Measurements from ENCODE around the gene ADAP1. TPM values are rescaled to one million over a fixed set of nuclear protein-coding genes. Genes with fewer than 3 reads are reported as not detected.

ADAP1 gene
- total RNA-seq, 1 experiment from 2014 or later: 16.4 TPM

DNA sequence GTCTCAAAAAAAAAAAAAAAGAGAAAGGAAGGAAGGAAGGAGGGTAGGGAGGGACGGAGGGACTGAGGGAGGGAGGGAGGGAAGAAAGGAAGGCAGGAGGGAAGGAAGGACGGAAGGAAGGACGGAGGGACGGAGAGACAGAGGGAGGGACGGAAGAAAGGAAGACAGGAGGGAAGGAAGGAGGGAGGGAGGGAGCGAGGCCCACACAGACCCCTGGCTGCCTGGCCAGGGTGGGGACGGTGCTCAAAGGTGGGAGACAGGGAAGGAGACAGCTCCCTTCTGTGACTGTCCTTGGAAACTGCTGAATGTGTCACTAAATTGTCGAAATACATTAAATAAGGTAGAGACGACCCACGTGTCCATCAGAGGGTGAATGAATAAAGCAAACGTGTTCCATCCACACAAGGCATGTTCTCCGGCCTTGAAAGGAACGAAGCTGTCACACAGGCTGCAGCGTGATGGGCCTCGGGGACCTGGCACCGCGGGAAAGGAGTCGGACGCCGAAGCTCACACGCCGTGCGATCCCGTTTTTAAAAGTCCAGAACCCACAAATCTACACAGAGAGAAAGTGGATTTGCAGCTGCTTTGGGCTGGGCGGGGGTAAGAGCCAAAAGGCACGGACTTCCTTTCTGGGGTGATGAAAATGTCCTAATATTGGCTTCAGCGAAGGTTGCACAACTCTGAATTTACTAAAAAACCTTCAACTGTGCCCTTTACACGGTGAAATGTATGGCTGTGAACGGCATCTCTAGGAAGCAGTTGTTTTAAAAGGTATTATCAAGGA is 23.3 kb downstream of the ADAP1 start:
- Histone ChIP-seq H3K9me3 (ENCODE audit: low read depth, low read length, poor library complexity, severe bottlenecking) (no peaks in the 10 kb centered on the region), H3K4me1 (ENCODE audit: insufficient read depth, low read length, poor library complexity, severe bottlenecking) (no peaks in the 10 kb centered on the region), H3K4me3 (ENCODE audit: low read depth, low read length, poor library complexity, severe bottlenecking) (no peak overlapping the region), H3K27me3 (replicated peaks; ENCODE audit: insufficient read depth, low read depth, low read length, poor library complexity) (no peaks in the 10 kb centered on the region), H3K36me3 (ENCODE audit: insufficient read depth, low read length, poor library complexity, severe bottlenecking) (no peaks in the 10 kb centered on the region), H3K27ac (ENCODE audit: low read depth, low read length, poor library complexity, severe bottlenecking) (no peak overlapping the region)
- TF ChIP-seq, protein P1, sequence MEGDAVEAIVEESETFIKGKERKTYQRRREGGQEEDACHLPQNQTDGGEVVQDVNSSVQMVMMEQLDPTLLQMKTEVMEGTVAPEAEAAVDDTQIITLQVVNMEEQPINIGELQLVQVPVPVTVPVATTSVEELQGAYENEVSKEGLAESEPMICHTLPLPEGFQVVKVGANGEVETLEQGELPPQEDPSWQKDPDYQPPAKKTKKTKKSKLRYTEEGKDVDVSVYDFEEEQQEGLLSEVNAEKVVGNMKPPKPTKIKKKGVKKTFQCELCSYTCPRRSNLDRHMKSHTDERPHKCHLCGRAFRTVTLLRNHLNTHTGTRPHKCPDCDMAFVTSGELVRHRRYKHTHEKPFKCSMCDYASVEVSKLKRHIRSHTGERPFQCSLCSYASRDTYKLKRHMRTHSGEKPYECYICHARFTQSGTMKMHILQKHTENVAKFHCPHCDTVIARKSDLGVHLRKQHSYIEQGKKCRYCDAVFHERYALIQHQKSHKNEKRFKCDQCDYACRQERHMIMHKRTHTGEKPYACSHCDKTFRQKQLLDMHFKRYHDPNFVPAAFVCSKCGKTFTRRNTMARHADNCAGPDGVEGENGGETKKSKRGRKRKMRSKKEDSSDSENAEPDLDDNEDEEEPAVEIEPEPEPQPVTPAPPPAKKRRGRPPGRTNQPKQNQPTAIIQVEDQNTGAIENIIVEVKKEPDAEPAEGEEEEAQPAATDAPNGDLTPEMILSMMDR (conservative IDR thresholded peaks at IDR 0.05; ENCODE audit: low read depth, low read length): no peak
- TF ChIP-seq EZH2 (IDR thresholded peaks at IDR 0.05; ENCODE audit: borderline replicate concordance, low read depth, low read length, poor library complexity, severe bottlenecking): no peak
- ChIA-PET POLR2A (ENCODE audit: low non-redundant PET) (interaction anchor here (0.6 kb wide), 1 partner anchor 598 kb away, joined by 6 read pairs; no protein-coding TSS in a partner anchor), CTCF (no interaction called here)
- BruUV-seq (replicated peaks): no TSS peak
- no peak for DNase-seq (ENCODE audit: low spot score)
- intact Hi-C loops (cut with micrococcal nuclease; ENCODE audit: unreplicated experiment): no loop called here

DNA sequence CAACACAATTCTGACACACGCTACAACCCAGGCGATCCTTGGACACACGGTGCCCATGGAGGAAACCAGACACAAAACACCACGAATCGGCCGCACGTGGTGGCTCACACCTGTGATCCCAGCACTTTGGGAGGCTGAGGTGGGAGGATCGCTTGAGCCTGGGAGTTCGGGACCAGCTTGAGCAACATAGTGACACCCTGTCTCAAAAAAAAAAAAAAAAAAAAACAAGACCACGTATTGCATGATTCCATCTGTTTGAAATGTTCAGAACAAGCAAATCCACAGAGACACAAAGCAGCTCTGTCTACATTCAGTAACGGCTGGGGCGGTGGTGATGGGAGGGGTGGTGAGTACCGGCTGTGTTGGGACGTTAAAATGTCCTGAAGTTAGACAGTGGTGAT is 25.2 kb downstream of the ADAP1 start:
- no peaks in the 10 kb centered on the region for H3K27me3 ChIP-seq (replicated peaks; ENCODE audit: insufficient read depth, low read depth, low read length, poor library complexity)
- TF ChIP-seq EZH2 (IDR thresholded peaks at IDR 0.05; ENCODE audit: borderline replicate concordance, low read depth, low read length, poor library complexity, severe bottlenecking): no peak
- TF ChIP-seq, protein P1 (conservative IDR thresholded peaks at IDR 0.05; ENCODE audit: low read depth, low read length): no peak
- H3K36me3 ChIP-seq (ENCODE audit: insufficient read depth, low read length, poor library complexity, severe bottlenecking): no peaks in the 10 kb centered on the region
- H3K27ac ChIP-seq (ENCODE audit: low read depth, low read length, poor library complexity, severe bottlenecking): no peak overlapping the region
- no peak overlapping the region for H3K4me3 ChIP-seq (ENCODE audit: low read depth, low read length, poor library complexity, severe bottlenecking)
- intact Hi-C loops (cut with micrococcal nuclease; ENCODE audit: unreplicated experiment): no loop called here
- no peaks in the 10 kb centered on the region for H3K9me3 ChIP-seq (ENCODE audit: low read depth, low read length, poor library complexity, severe bottlenecking)
- no peak for DNase-seq (ENCODE audit: low spot score)
- no TSS peak for BruUV-seq (replicated peaks)
- H3K4me1 ChIP-seq (ENCODE audit: insufficient read depth, low read length, poor library complexity, severe bottlenecking): no peaks in the 10 kb centered on the region
- ChIA-PET POLR2A (ENCODE audit: low non-redundant PET) (no interaction called here), CTCF (interaction anchor here (0.6 kb wide), 1 partner anchor 1716 kb away, joined by 3 read pairs; no protein-coding TSS in a partner anchor)

DNA sequence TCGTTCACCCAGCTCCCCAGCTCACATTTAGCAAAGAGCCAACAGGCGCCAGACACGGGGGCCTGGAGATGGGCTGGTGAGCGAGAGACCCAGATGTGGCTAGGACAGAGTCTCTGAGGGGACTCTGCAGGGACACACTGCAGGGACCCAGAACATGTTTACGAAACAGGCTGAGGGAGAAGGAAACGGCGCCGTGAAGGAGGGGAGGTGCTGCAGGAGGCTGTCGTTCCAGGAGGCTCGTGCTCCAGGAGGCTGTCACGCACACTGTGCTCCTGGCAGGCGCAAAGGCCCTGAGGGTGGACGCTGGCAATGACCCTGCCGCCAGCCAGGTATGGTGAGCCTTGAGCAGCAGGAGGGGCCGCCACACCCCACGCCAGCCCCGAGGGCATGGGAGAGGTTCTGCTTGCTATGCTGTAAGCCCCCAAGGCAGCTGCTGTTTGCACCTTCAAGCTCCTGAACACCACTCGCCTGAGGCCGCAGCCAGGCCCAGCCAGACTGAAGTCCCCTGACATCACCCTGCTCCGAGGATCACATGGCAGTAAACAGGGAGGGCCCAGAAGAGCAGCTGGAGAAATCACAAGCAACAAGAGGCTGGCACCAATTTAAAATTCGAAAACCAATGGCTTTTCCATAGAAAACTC is 27.3 kb downstream of the ADAP1 start:
- no peaks in the 10 kb centered on the region for H3K9me3 ChIP-seq (ENCODE audit: low read depth, low read length, poor library complexity, severe bottlenecking)
- TF ChIP-seq, protein P1 (conservative IDR thresholded peaks at IDR 0.05; ENCODE audit: low read depth, low read length): no peak
- TF ChIP-seq EZH2 (IDR thresholded peaks at IDR 0.05; ENCODE audit: borderline replicate concordance, low read depth, low read length, poor library complexity, severe bottlenecking): no peak
- DNase-seq (ENCODE audit: low spot score): no peak
- H3K27ac ChIP-seq (ENCODE audit: low read depth, low read length, poor library complexity, severe bottlenecking): no peak overlapping the region
- peaks cover 8% of the 10 kb centered on the region for H3K4me1 ChIP-seq (ENCODE audit: insufficient read depth, low read length, poor library complexity, severe bottlenecking)
- BruUV-seq (replicated peaks): no TSS peak
- H3K27me3 ChIP-seq (replicated peaks; ENCODE audit: insufficient read depth, low read depth, low read length, poor library complexity): no peaks in the 10 kb centered on the region
- H3K36me3 ChIP-seq (ENCODE audit: insufficient read depth, low read length, poor library complexity, severe bottlenecking): no peaks in the 10 kb centered on the region
- ChIA-PET CTCF (no interaction called here), POLR2A (ENCODE audit: low non-redundant PET) (no interaction called here)
- no peak overlapping the region for H3K4me3 ChIP-seq (ENCODE audit: low read depth, low read length, poor library complexity, severe bottlenecking)
- intact Hi-C loops (cut with micrococcal nuclease; ENCODE audit: unreplicated experiment): no loop called here

Data from A673 (cell line).